H7 (cell line): Measurements from ENCODE around the gene ACSBG1. TPM values are rescaled to one million over a fixed set of nuclear protein-coding genes. Genes with fewer than 3 reads are reported as not detected.

ENCODE experiments used
- DNase-seq: peaks from one replicate; pipeline ENCODE4 v3.0.0; 2012
- H3K27me3 ChIP-seq: 2 replicates; pipeline ENCODE4 v1.6.0; 2011; ENCODE audit warnings: mild to moderate bottlenecking, low read length; ENCODE audit not compliant: control insufficient read depth, insufficient read depth
- H3K36me3 ChIP-seq: replicated peaks from 2 replicates; pipeline ENCODE4 v1.5.1; 2011; ENCODE audit warnings: low read length; ENCODE audit not compliant: control insufficient read depth, insufficient read depth
- H3K4me3 ChIP-seq: 2 replicates; pipeline ENCODE4 v1.5.1; 2011; ENCODE audit warnings: low read depth, mild to moderate bottlenecking, control low read depth, low read length, moderate library complexity; ENCODE audit not compliant: insufficient read depth
- total RNA-seq: library from RNA; depleted of rRNA; stranded (reverse); fragments of >200 nt; shearing (Covaris generic); gene quantifications from 2 replicates; pipeline ENCODE4 v1.2.3, GENCODE V29; 2014

The ACSBG1 gene
- total RNA-seq, 1 experiment from 2014 or later = 3.9 TPM

- no peaks in the 10 kb centered on the region for H3K36me3 ChIP-seq
- DNase-seq = peak; percentile 31
- no peak overlapping the region for H3K4me3 ChIP-seq
- H3K27me3 ChIP-seq = no peaks in the 10 kb centered on the region
Measured at GRCh38 chr15:78206326-78207109, 27.8 kb downstream of the ACSBG1 start.

- no peak overlapping the region for H3K4me3 ChIP-seq
- DNase-seq = peak; percentile 29
- H3K36me3 ChIP-seq = no peaks in the 10 kb centered on the region
- H3K27me3 ChIP-seq = no peaks in the 10 kb centered on the region
Measured at GRCh38 chr15:78205856-78206255, 28.5 kb downstream of the ACSBG1 start.

GRCh38 chr15:78205337-78205736 is 29.0 kb downstream of the ACSBG1 start:
- no peaks in the 10 kb centered on the region for H3K27me3 ChIP-seq
- no peak overlapping the region for H3K4me3 ChIP-seq
- DNase-seq = no peak
- H3K36me3 ChIP-seq = no peaks in the 10 kb centered on the region

- Histone ChIP-seq H3K4me3 (no peak overlapping the region), H3K36me3 (no peaks in the 10 kb centered on the region), H3K27me3 (no peaks in the 10 kb centered on the region)
- DNase-seq = peak; percentile 34
Measured at GRCh38 chr15:78204351-78205309, 29.7 kb downstream of the ACSBG1 start.

GRCh38 chr15:78203346-78204225 is 30.8 kb downstream of the ACSBG1 start:
- peak; percentile 25 for DNase-seq
- no peaks in the 10 kb centered on the region for H3K27me3 ChIP-seq
- H3K4me3 ChIP-seq = no peak overlapping the region
- no peaks in the 10 kb centered on the region for H3K36me3 ChIP-seq

GRCh38 chr15:78201281-78202190 is 32.8 kb downstream of the ACSBG1 start:
- peak; percentile 12 for DNase-seq
- Histone ChIP-seq H3K4me3 (no peak overlapping the region), H3K36me3 (no peaks in the 10 kb centered on the region), H3K27me3 (no peaks in the 10 kb centered on the region)

- Histone ChIP-seq H3K27me3 (no peaks in the 10 kb centered on the region), H3K4me3 (no peak overlapping the region), H3K36me3 (no peaks in the 10 kb centered on the region)
- DNase-seq = no peak
Measured at GRCh38 chr15:78200276-78200930, 34.0 kb downstream of the ACSBG1 start.

- Histone ChIP-seq H3K36me3 (no peaks in the 10 kb centered on the region), H3K27me3 (no peaks in the 10 kb centered on the region), H3K4me3 (no peak overlapping the region)
- no peak for DNase-seq
Measured at GRCh38 chr15:78197632-78198031, 36.7 kb downstream of the ACSBG1 start.

- peak; percentile 91 for DNase-seq
Measured at GRCh38 chr15:78195735-78196201, 38.6 kb downstream of the ACSBG1 start.

GRCh38 chr15:78194568-78194925 is 39.8 kb downstream of the ACSBG1 start:
- Histone ChIP-seq H3K27me3 (no peaks in the 10 kb centered on the region), H3K4me3 (no peak overlapping the region), H3K36me3 (no peaks in the 10 kb centered on the region)
- DNase-seq = peak; percentile 47

More at GRCh38 chr15:78195735-78196201, 38.6 kb downstream of the ACSBG1 start:
- Histone ChIP-seq H3K4me3 (no peak overlapping the region), H3K36me3 (no peaks in the 10 kb centered on the region), H3K27me3 (no peaks in the 10 kb centered on the region)

GRCh38 chr15:78193731-78194567 is 40.4 kb downstream of the ACSBG1 start:
- no peaks in the 10 kb centered on the region for H3K36me3 ChIP-seq
- DNase-seq = peak; percentile 36
- no peaks in the 10 kb centered on the region for H3K27me3 ChIP-seq
- no peak overlapping the region for H3K4me3 ChIP-seq

- Histone ChIP-seq H3K36me3 (no peaks in the 10 kb centered on the region), H3K4me3 (no peak overlapping the region), H3K27me3 (no peaks in the 10 kb centered on the region)
- peak; percentile 10 for DNase-seq
Measured at GRCh38 chr15:78192826-78193594, 41.4 kb downstream of the ACSBG1 start.
